GM18517 (cell line): ENCODE data around the gene GGTA1.
"Not testable (repeated sequence)": the region's sequence is repeated elsewhere in the genome, so short reads cannot be mapped to it uniquely, and the experiment has no call there.

Experiments used
- ATAC-seq: cut with Tn5 transposase; IDR thresholded peaks from one replicate; pipeline ENCODE4 v1.9.1; 2021; ENCODE audit warnings: mild to moderate bottlenecking, moderate library complexity; ENCODE audit not compliant: unreplicated experiment

The GGTA1 gene

GRCh38 chr9:121459513-121459912, 40.1 kb downstream of the GGTA1 start:
- no peak for ATAC-seq

- ATAC-seq = not testable (repeated sequence)
These were observed 41.2 kb downstream of the GGTA1 start for GRCh38 chr9:121458449-121458848.

- ATAC-seq = no peak
These were observed 44.0 kb downstream of the GGTA1 start for GRCh38 chr9:121455527-121456239.

GRCh38 chr9:121454972-121455371, 44.7 kb downstream of the GGTA1 start:
- ATAC-seq = no peak

- ATAC-seq = no peak
These were observed 46.3 kb downstream of the GGTA1 start for GRCh38 chr9:121453232-121453892.

- no peak for ATAC-seq
These were observed 47.6 kb downstream of the GGTA1 start for GRCh38 chr9:121452085-121452484.

GRCh38 chr9:121451586-121451985, 48.1 kb downstream of the GGTA1 start:
- ATAC-seq = no peak

- ATAC-seq = no peak
These were observed 49.4 kb downstream of the GGTA1 start for GRCh38 chr9:121450241-121450640.

GRCh38 chr9:121449786-121450185, 49.9 kb downstream of the GGTA1 start:
- ATAC-seq = no peak

- no peak for ATAC-seq
These were observed 52.3 kb downstream of the GGTA1 start for GRCh38 chr9:121447321-121447834.

- no peak for ATAC-seq
These were observed 53.7 kb downstream of the GGTA1 start for GRCh38 chr9:121445986-121446385.

GRCh38 chr9:121443981-121444380, 55.7 kb downstream of the GGTA1 start:
- ATAC-seq = no peak

- no peak for ATAC-seq
These were observed 58.5 kb downstream of the GGTA1 start for GRCh38 chr9:121441165-121441564.

- no peak for ATAC-seq
These were observed 59.7 kb downstream of the GGTA1 start for GRCh38 chr9:121439711-121440664.

GRCh38 chr9:121439016-121439415, 60.6 kb downstream of the GGTA1 start:
- ATAC-seq = no peak

GRCh38 chr9:121437891-121438290, 61.8 kb downstream of the GGTA1 start:
- no peak for ATAC-seq

GRCh38 chr9:121437046-121437445, 62.6 kb downstream of the GGTA1 start:
- not testable (repeated sequence) for ATAC-seq

GRCh38 chr9:121434969-121435368, 64.7 kb downstream of the GGTA1 start:
- ATAC-seq = no peak

- no peak for ATAC-seq
These were observed 71.7 kb downstream of the GGTA1 start for GRCh38 chr9:121427899-121428298.

GRCh38 chr9:121424024-121424432, 75.6 kb downstream of the GGTA1 start:
- ATAC-seq = no peak

GRCh38 chr9:121411993-121412392, 87.7 kb downstream of the GGTA1 start:
- ATAC-seq = no peak
